ENCODE data around the gene RPL12.

GRCh38 chr9:127449332-127449966 lies 1.8 kb downstream of the RPL12 start:
- TF ChIP-seq CTCF (IDR thresholded peaks at IDR 0.05), result no peak
- no peak for TF ChIP-seq POLR2A (IDR thresholded peaks at IDR 0.05)
